ENCODE data around the gene NEAT1.
"Not testable (repeated sequence)": the region's sequence is repeated elsewhere in the genome, so short reads cannot be mapped to it uniquely, and the experiment has no call there.

Gene NEAT1

GRCh38 chr11:65436412-65437032 lies 13.9 kb downstream of the NEAT1 start:
- DNase-seq = no peak

- no peak for DNase-seq
Observed at GRCh38 chr11:65437436-65438227, 15.0 kb downstream of the NEAT1 start.

- no peak for DNase-seq
Observed at GRCh38 chr11:65438257-65439151, 15.9 kb downstream of the NEAT1 start.

GRCh38 chr11:65439331-65440181 lies 17.0 kb downstream of the NEAT1 start:
- DNase-seq = no peak

- DNase-seq = no peak
Observed at GRCh38 chr11:65440831-65441499, 18.4 kb downstream of the NEAT1 start.

GRCh38 chr11:65442842-65443331 lies 20.3 kb downstream of the NEAT1 start:
- no peak for DNase-seq

- DNase-seq = no peak
Observed at GRCh38 chr11:65444314-65445051, 21.9 kb downstream of the NEAT1 start.

- no peak for DNase-seq
Observed at GRCh38 chr11:65445101-65445603, 22.6 kb downstream of the NEAT1 start.

GRCh38 chr11:65445604-65446445 lies 23.2 kb downstream of the NEAT1 start:
- no peak for DNase-seq

- no peak for DNase-seq
Observed at GRCh38 chr11:65446446-65447277, 24.1 kb downstream of the NEAT1 start.

- no peak for DNase-seq
Observed at GRCh38 chr11:65448074-65448417, 25.4 kb downstream of the NEAT1 start.

GRCh38 chr11:65448418-65449105 lies 26.0 kb downstream of the NEAT1 start:
- DNase-seq = no peak

GRCh38 chr11:65451301-65451700 lies 28.7 kb downstream of the NEAT1 start:
- not testable (repeated sequence) for DNase-seq

GRCh38 chr11:65452259-65452658 lies 29.7 kb downstream of the NEAT1 start:
- not testable (repeated sequence) for DNase-seq

GRCh38 chr11:65452806-65453490 lies 30.4 kb downstream of the NEAT1 start:
- no peak for DNase-seq

GRCh38 chr11:65454311-65454695 lies 31.7 kb downstream of the NEAT1 start:
- DNase-seq = no peak

- DNase-seq = peak; percentile 70 to 82
Observed at GRCh38 chr11:65454696-65455456, 32.3 kb downstream of the NEAT1 start.
